GM18499 (cell line): ENCODE data around the gene PHKB.
"Not testable (repeated sequence)": the region's sequence is repeated elsewhere in the genome, so short reads cannot be mapped to it uniquely, and the experiment has no call there.

Experiments
- ATAC-seq: cut with Tn5 transposase; IDR thresholded peaks from one replicate; pipeline ENCODE4 v1.9.1; 2021; ENCODE audit warnings: moderate number of reproducible peaks; ENCODE audit not compliant: insufficient read depth, unreplicated experiment

The PHKB gene

GRCh38 chr16:47657977-47658376 lies 196.8 kb downstream of the PHKB start:
- no peak for ATAC-seq

- ATAC-seq, result no peak
These were observed 199.4 kb downstream of the PHKB start for GRCh38 chr16:47660540-47660939.

- no peak for ATAC-seq
These were observed 203.7 kb downstream of the PHKB start for GRCh38 chr16:47664653-47665325.

GRCh38 chr16:47666434-47666833 lies 205.3 kb downstream of the PHKB start:
- no peak for ATAC-seq

GRCh38 chr16:47667956-47668355 lies 206.8 kb downstream of the PHKB start:
- ATAC-seq, result no peak

GRCh38 chr16:47672475-47672874 lies 211.3 kb downstream of the PHKB start:
- no peak for ATAC-seq

GRCh38 chr16:47676635-47677177 lies 215.6 kb downstream of the PHKB start:
- no peak for ATAC-seq

GRCh38 chr16:47681571-47681970 lies 220.4 kb downstream of the PHKB start:
- not testable (repeated sequence) for ATAC-seq

GRCh38 chr16:47687694-47688093 lies 226.6 kb downstream of the PHKB start:
- ATAC-seq, result no peak

- no peak for ATAC-seq
These were observed 232.1 kb downstream of the PHKB start for GRCh38 chr16:47693226-47693625.

- ATAC-seq, result no peak
These were observed 233.4 kb downstream of the PHKB start for GRCh38 chr16:47694543-47694942.

GRCh38 chr16:47695756-47696155 lies 234.6 kb downstream of the PHKB start:
- no peak for ATAC-seq

- no peak for ATAC-seq
These were observed 236.7 kb downstream of the PHKB start for GRCh38 chr16:47697826-47698225.

- ATAC-seq, result no peak
These were observed 238.0 kb downstream of the PHKB start for GRCh38 chr16:47699106-47699505.

GRCh38 chr16:47700857-47701587 lies 239.9 kb downstream of the PHKB start:
- no peak for ATAC-seq

- no peak for ATAC-seq
These were observed 244.1 kb downstream of the PHKB start for GRCh38 chr16:47705266-47705665.

- ATAC-seq, result no peak
These were observed 250.7 kb downstream of the PHKB start for GRCh38 chr16:47711809-47712208.

GRCh38 chr16:47712276-47713224 lies 251.4 kb downstream of the PHKB start:
- ATAC-seq, result no peak

- ATAC-seq, result no peak
These were observed 252.1 kb downstream of the PHKB start for GRCh38 chr16:47713225-47713595.

GRCh38 chr16:47715442-47716083 lies 254.4 kb downstream of the PHKB start:
- no peak for ATAC-seq
